NAMALWA (cell line): ENCODE data around the gene ZBTB7B.

ENCODE experiments used
- DNase-seq: peaks from one replicate; pipeline ENCODE4 v3.0.0-alpha.2; 2015; ENCODE audit warnings: low spot score

ZBTB7B gene

GRCh38 chr1:155038602-155039307 lies 36.2 kb downstream of the ZBTB7B start:
- no peak for DNase-seq

GRCh38 chr1:155039308-155039669 lies 36.7 kb downstream of the ZBTB7B start:
- DNase-seq, result no peak

- no peak for DNase-seq
These were observed 37.9 kb downstream of the ZBTB7B start for GRCh38 chr1:155040358-155041093.

- DNase-seq, result no peak
These were observed 40.2 kb downstream of the ZBTB7B start for GRCh38 chr1:155042789-155043188.

- no peak for DNase-seq
These were observed 40.7 kb downstream of the ZBTB7B start for GRCh38 chr1:155043301-155043702.

- no peak for DNase-seq
These were observed 41.2 kb downstream of the ZBTB7B start for GRCh38 chr1:155043793-155044192.

- no peak for DNase-seq
These were observed 41.8 kb downstream of the ZBTB7B start for GRCh38 chr1:155044365-155044764.

GRCh38 chr1:155044812-155045657 lies 42.4 kb downstream of the ZBTB7B start:
- DNase-seq, result peak; percentile 89

- DNase-seq, result no peak
These were observed 46.1 kb downstream of the ZBTB7B start for GRCh38 chr1:155048449-155049334.

- DNase-seq, result no peak
These were observed 47.3 kb downstream of the ZBTB7B start for GRCh38 chr1:155049651-155050559.

- peak; percentile 87 for DNase-seq
These were observed 48.1 kb downstream of the ZBTB7B start, which contains the start of gene ADAM15 for GRCh38 chr1:155050560-155051341. ADAM15 (plus strand) TSS chr1:155051316; CDS start chr1:155051387, 71 bp downstream.

GRCh38 chr1:155051342-155051776 lies 48.8 kb downstream of the ZBTB7B start:
- DNase-seq, result no peak

GRCh38 chr1:155051777-155052398 lies 49.3 kb downstream of the ZBTB7B start:
- peak; percentile 58 for DNase-seq

GRCh38 chr1:155052439-155053395 lies 50.1 kb downstream of the ZBTB7B start:
- peak; percentile 62 for DNase-seq

GRCh38 chr1:155053531-155054105 lies 51.0 kb downstream of the ZBTB7B start:
- no peak for DNase-seq

GRCh38 chr1:155057104-155057503 lies 54.5 kb downstream of the ZBTB7B start:
- no peak for DNase-seq

GRCh38 chr1:155057788-155058211 lies 55.2 kb downstream of the ZBTB7B start:
- DNase-seq, result no peak

GRCh38 chr1:155060736-155061135 lies 58.1 kb downstream of the ZBTB7B start:
- DNase-seq, result no peak
